Colonic mucosa (tissue), 4 donors: ENCODE data around the gene ADARB2. TPM values are rescaled to one million over a fixed set of nuclear protein-coding genes. Genes with fewer than 3 reads are reported as not detected.

ENCODE experiments used
- DNase-seq: peaks from one replicate; pipeline ENCODE4 v3.0.0-alpha.2; 2020
- H3K27ac ChIP-seq: fragments of 200-600 bp; one replicate; pipeline ENCODE4 v1.8.0; 2021
- H3K27me3 ChIP-seq: fragments of 200-600 bp; one replicate; pipeline ENCODE4 v1.8.0; 2021
- H3K36me3 ChIP-seq: fragments of 200-600 bp; one replicate; pipeline ENCODE4 v1.8.0; 2021
- H3K4me1 ChIP-seq: fragments of 200-600 bp; one replicate; pipeline ENCODE4 v1.8.0; 2021; ENCODE audit warnings: mild to moderate bottlenecking
- H3K4me3 ChIP-seq: fragments of 200-600 bp; one replicate; pipeline ENCODE4 v1.8.0; 2021
- H3K9ac ChIP-seq, 2 donors: one replicate each; pipeline ENCODE4 v1.7.0; 2013; ENCODE audit warnings: control low read depth in 2 of 2, low read depth in 2 of 2, low read length in 2 of 2
- H3K9me3 ChIP-seq: fragments of 200-600 bp; one replicate; pipeline ENCODE4 v1.8.0; 2021
- intact Hi-C: fragments of 100-400 bp; cut with DNase I; formaldehyde crosslinking; loops from one replicate; pipeline ENCODE4 v1.14.1; 2022
- total RNA-seq, 2 donors: library from RNA; stranded (reverse); fragmentation: NEBNext Ultra II Directional in 1 of 2; extraction: Animal tissue kit (Norgen Biotek cat#: 25700) in 1 of 2; gene quantifications; one replicate each; pipeline ENCODE4 v1.2.1, GENCODE V29; 2021
- TF ChIP-seq, protein P1 (sequence below): fragments of 200-600 bp; IDR thresholded peaks from one replicate; pipeline ENCODE4 v1.8.0; 2022; ENCODE audit warnings: antibody characterized with exemption, mild to moderate bottlenecking
- donor health status: healthy.
- donor health status: DM: no; HTN: no; CAD: no.
- donor health status: DM: no; HTN: no; CAD: no.

ADARB2 gene
- total RNA-seq, 2 donors from 2014 or later = 0.19 TPM; not detected in 1

- Histone ChIP-seq H3K9ac (no peak overlapping the region), H3K27ac (no peak overlapping the region), H3K4me3 (no peak overlapping the region), H3K9me3 (no peaks in the 10 kb centered on the region), H3K27me3 (no peaks in the 10 kb centered on the region), H3K4me1 (no peaks in the 10 kb centered on the region), H3K36me3 (no peaks in the 10 kb centered on the region)
- TF ChIP-seq, protein P1, sequence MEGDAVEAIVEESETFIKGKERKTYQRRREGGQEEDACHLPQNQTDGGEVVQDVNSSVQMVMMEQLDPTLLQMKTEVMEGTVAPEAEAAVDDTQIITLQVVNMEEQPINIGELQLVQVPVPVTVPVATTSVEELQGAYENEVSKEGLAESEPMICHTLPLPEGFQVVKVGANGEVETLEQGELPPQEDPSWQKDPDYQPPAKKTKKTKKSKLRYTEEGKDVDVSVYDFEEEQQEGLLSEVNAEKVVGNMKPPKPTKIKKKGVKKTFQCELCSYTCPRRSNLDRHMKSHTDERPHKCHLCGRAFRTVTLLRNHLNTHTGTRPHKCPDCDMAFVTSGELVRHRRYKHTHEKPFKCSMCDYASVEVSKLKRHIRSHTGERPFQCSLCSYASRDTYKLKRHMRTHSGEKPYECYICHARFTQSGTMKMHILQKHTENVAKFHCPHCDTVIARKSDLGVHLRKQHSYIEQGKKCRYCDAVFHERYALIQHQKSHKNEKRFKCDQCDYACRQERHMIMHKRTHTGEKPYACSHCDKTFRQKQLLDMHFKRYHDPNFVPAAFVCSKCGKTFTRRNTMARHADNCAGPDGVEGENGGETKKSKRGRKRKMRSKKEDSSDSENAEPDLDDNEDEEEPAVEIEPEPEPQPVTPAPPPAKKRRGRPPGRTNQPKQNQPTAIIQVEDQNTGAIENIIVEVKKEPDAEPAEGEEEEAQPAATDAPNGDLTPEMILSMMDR = no peak
- no peak for DNase-seq
- intact Hi-C loops = no loop called here
Measured at GRCh38 chr10:1752153-1752552, 14.8 kb upstream of the ADARB2 start.

GRCh38 chr10:1747590-1748157 lies 10.3 kb upstream of the ADARB2 start:
- no peak overlapping the region for H3K27ac ChIP-seq
- no peak overlapping the region for H3K4me3 ChIP-seq
- no peaks in the 10 kb centered on the region for H3K9me3 ChIP-seq
- intact Hi-C loops = no loop called here
- TF ChIP-seq, protein P1 = no peak
- DNase-seq = no peak
- H3K27me3 ChIP-seq = no peaks in the 10 kb centered on the region
- no peaks in the 10 kb centered on the region for H3K36me3 ChIP-seq
- H3K9ac ChIP-seq = no peak overlapping the region
- H3K4me1 ChIP-seq = no peaks in the 10 kb centered on the region

GRCh38 chr10:1746796-1747195 lies 9.5 kb upstream of the ADARB2 start:
- no peaks in the 10 kb centered on the region for H3K4me1 ChIP-seq
- intact Hi-C loops = no loop called here
- H3K27ac ChIP-seq = no peak overlapping the region
- H3K36me3 ChIP-seq = no peaks in the 10 kb centered on the region
- TF ChIP-seq, protein P1 = no peak
- H3K4me3 ChIP-seq = no peak overlapping the region
- no peaks in the 10 kb centered on the region for H3K9me3 ChIP-seq
- no peaks in the 10 kb centered on the region for H3K27me3 ChIP-seq
- no peak for DNase-seq
- no peak overlapping the region for H3K9ac ChIP-seq

GRCh38 chr10:1745780-1746456 lies 8.6 kb upstream of the ADARB2 start:
- intact Hi-C loops = no loop called here
- Histone ChIP-seq H3K9ac (no peak overlapping the region), H3K36me3 (no peaks in the 10 kb centered on the region), H3K4me3 (no peak overlapping the region), H3K27me3 (no peaks in the 10 kb centered on the region), H3K4me1 (no peaks in the 10 kb centered on the region), H3K27ac (no peak overlapping the region), H3K9me3 (no peaks in the 10 kb centered on the region)
- DNase-seq = no peak
- TF ChIP-seq, protein P1 = no peak

DNA sequence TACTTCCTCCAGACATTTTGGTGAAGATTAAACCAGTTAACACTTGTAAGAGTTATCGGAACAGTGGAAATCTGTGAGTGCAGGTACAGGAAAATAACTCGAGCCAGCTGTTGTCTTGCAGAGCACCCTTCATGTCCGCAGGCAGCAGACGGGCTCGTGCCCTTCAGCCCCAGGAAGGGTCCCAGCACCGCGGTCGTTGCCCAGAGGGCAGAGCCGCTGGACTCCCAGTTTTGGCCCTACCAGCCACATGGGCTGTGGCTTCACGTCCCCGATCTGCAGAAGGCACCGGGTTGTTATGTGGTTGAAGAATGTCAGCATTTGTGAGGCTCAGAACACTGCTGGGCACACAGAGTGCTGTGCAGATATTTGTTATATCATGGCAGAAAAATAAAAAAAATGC lies 7.2 kb upstream of the ADARB2 start:
- H3K4me1 ChIP-seq = no peaks in the 10 kb centered on the region
- no peaks in the 10 kb centered on the region for H3K9me3 ChIP-seq
- H3K4me3 ChIP-seq = no peak overlapping the region
- H3K27ac ChIP-seq = no peak overlapping the region
- TF ChIP-seq, protein P1 = no peak
- no peak for DNase-seq
- H3K9ac ChIP-seq = no peak overlapping the region
- peaks cover 3% of the 10 kb centered on the region for H3K27me3 ChIP-seq
- no peaks in the 10 kb centered on the region for H3K36me3 ChIP-seq
- intact Hi-C loops = no loop called here
